HUDEP-2 (cell line): ENCODE data around the gene DGKZ.

ENCODE experiments used
- DNase-seq, 76 experiments: peaks; one replicate each; lab custom pipeline; 2025; ENCODE audit not compliant: unreplicated experiment in 76 of 76; lab: John Stamatoyannopoulos, UW

The DGKZ gene

DNA sequence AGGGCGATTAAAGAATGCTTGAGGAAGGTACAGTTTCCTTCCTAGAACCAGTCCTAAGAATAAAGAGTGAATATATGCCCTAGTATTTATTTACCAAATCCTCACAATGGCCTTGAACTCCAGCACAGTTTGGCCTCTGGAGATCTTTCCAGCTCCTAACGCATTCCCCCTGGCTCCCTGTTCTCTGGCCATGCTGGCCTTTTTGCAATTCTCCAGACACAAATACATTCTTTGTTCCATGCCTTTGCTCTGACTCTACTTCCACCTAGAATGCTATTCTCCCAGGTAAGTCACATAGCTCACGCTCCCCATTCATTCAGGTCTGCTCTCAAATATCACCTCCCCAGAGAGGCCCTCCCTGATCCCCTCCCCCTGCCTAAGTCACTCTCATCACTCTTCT is 3.7 kb upstream of the DGKZ start:
- no peak for DNase-seq

DNA sequence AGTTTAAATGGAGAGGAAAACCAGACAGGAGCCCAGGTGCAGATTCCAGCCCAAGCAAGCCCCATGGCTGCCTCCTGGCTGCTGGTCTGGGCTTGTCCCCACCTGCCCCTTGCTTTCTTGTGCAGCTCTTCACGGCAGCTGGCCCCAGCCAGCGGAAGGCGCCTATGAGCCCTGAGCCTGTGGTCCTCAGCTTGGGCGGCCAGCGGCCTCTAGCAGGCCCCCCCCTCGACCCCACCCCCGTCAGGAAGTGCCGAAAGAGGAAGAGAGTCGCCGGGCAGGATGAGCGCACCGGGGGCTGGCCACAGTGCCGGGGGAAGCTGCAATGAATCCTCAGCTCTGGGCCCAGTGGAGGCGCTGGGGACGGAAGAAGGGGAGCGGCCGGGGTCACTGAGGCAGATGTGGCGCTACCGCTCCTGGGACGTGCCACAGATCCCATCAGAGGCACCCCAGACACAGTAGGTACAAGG is 2.1 kb upstream of the DGKZ start:
- DNase-seq = no peak

DNA sequence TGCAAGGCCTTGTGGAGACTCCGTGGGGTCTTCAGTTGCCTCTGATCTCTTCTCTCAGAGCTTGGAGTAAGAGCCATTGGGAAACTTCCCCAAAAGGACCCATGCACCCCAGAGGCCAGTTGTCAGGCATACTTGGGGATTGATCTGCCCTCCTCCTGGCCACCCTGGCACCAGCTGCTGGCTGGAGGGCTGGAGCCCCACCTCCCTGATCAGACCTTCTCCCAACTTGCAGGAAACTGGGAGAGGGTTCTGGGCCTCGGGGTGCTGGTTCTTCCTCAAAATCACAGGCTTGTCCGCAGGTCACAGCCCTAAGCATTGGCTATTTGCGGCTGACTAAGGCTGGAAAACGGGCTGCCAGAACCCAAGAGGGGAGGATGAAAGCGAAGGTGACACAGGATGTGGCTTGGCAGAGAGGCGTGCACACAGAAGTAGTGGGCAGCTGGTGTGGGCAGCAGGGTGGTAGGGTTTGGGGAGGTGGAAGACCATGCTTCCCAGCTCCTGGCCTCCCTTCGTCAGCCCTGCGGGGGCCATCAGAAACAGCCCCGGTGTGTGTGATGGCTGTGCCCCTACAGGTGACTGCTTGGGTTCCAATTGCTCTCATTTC is 1.3 kb upstream of the DGKZ start:
- no peak for DNase-seq

DNA sequence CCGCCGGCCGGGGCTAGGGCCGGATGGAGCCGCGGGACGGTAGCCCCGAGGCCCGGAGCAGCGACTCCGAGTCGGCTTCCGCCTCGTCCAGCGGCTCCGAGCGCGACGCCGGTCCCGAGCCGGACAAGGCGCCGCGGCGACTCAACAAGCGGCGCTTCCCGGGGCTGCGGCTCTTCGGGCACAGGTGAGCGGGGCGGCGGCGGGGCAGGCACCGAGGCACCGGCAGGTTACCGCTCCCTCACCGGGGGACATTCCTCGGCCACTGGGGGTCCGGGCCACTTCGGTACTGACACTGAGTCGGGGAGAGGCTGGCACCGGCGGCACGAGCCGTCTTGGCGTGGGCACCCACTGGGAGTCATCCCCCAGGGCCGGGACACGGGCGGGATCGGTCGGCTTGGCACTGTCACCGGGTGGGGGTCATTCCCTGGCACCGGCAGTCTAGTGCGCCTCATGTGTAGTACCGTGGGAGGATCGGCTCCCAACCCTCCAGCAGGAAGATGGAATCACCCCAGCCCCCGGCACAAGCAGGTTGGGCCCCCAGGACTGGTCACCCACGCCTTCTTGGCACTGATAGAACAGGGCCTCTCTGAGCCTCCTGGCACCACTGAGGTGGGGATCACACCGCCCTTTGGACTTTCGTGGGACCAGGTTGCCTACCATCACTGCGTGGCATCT is 511 bp downstream of the DGKZ start:
- peak in 1 of 76 experiments; percentile 23 for DNase-seq

DNA sequence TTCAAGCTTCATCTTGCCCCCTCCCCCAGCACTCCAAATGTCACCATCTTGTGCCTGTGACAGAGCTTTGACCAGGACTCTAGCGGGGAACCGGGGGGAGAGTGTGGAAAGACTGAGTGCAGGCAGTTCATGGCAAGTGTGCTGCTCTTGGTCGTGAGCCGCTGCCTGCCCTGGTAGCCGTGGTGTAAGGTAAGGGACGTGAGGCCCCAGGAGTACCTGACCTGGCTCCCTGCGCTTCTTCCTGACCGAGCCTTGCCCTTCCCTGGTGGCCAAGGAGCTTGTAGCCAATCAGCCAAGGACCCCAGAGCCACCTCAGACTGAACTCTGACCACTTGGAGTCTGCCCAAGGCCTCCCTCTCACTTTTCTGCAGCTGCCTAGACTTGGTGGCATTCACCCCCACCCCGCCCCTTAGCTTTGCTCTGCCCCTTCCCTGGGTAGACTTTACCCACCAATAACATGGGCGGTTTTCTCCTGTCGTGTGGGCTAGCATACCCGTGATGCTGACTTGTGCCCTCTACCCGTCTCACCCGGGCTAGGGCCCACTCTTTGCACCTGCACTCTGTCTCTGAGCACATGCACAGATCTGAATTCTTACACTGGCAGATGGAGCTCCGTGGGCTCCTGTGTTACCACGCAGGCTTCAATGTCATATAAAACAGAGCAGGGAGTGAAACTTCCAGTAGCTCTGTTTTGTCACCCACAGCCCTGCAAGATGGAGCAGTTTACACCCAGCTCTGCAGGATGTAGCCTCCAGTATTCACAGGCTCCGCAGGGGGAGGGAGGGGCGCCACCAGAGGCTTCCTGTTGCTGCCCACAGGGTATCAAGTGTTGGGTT is 1.5 kb downstream of the DGKZ start:
- DNase-seq = no peak

DNA sequence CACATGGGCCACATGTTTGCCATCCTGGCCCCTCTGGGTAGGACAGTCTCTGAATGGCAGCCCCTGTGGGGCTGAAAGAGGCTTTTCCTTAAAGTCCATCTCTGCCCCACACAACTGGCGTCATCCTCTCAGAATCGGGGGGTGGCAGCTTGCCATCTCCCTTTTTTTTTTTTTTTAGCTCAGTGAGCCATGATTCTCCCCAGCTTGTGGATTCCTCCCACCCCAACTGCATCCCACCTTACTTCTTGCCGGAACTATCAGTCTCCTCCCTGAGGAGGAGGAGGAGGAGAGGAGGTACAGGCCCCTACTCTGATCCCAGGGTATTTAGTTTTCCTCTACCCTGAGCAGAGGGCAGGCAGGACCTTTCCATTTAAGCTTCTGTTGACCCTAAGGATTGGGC is 3.4 kb downstream of the DGKZ start:
- no peak for DNase-seq

DNA sequence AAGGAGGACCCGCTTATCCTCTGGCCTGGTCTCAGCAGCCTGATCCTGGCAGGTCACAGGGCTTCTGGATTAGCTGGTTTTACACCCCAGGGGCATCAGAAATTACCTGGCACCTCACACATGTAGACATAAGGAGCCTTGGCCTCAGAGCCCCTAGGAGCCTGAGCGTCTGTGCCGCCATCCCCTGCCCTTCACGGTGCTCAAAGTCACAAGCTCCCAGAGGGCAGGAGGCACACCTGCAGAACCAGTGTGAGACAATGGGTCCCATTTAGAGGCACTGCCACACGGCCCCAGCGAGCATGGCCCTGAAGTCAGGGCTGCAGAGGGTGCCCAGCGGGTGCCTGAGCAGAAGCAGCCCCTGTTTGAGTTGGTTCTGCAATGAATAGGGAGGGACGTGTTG is 3.9 kb downstream of the DGKZ start:
- no peak for DNase-seq

DNA sequence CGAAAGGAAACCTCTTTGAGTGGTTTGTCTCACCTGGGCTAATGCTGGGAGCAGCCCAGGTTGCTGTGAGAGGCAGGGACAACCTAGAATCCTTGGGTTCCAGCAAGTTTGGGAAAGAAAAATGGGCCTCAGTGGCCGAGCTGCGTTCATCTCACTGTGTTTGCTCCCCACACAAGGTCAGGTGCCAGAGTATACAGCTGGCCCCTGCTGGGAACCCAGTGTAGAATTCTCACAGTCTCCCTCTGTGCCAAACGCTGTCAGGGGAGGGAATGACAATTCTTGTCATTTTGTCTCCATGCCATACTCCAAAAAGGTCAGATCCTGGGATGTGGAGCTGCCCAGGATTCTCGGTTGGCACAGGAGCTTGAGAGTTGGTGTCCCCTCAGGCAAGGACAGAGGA is 4.3 kb downstream of the DGKZ start:
- no peak for DNase-seq

DNA sequence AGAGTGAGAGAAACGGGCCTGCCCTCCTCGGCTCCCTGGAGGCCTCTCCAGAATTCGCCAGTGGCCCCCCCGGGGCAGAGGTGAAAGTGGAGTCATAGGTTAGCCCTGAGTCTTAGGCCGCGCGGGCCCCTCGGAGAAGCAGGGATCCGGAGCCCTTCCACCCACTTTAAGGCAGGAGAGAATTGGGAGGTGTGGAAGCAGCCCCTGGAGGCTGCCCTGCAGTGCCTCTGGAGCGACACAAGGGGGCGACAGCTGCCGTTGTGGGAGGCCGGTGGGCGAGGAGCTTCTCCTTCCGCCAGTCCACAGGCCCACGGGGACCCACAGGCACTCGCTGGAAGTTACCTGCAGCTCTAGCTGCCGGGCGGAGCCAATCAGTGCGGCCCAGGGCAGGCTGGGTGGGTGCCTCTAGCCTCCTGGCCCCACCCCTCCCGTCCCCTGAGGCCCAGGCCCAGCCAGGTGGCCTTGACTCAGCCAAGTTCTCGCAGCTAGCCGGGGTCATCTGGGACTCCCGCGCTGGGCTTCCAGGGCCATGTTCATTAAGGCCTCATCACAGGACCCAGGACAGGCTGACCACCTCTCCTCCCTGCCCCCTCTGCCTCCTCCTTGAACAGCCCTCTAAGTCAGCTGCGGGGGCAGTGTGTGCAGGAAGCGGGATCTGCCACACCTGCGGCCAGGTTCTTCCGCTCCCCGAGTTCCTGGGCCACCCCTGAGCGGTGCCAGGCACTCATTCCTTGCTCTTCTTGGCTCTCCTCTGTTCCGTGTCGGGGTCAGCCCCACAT is 5.0 kb downstream of the DGKZ start:
- DNase-seq = peak in 32 of 76 experiments; percentile 7 to 58 (median 22)

DNA sequence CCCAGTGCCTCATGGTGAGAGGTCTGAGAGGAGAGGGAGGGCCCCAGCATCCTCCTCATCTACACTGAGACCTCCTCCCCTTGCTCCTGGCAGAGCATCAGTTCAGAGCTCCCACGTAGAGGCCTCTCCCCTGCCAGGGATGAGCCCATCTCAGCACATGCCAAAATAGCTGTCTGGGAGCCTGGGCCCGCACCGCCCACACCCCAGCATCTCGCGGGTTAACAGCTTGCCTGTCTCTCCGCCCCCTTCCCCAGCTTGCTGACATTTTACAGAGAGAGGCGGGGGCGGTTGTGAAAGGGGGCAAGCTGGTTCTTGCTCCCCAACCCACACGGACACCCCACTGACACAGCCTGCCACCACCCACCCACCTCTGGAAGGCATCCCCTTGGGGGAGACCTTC is 6.4 kb downstream of the DGKZ start:
- DNase-seq = peak in 10 of 76 experiments; percentile 10 to 47 (median 22)

DNA sequence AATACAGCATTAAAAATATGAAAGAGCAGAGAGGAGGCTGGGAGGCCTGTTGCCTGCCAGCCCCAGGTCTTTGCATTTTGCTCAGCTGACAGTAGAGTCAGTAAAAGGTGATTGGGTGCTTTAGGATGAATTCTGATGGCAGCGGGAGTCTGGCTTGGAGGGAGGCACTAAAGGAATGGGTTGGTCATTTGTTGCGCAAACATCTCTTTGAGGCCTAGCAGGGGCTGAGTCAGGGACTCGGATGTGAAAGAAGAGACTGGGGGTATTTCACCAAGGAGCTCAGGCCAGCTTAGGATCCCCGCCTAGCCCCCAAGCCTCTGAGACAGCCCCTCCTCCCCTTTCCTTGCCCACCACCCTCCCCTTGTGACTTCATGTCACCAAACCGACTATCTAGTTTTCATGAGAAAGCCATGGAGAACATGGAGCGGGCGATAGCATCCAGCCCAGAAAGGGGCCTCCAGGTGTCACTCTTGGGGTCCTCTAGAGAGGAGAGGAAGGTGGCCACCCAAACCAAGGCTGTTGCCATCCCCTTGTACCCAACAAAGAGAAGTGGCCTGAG is 9.7 kb downstream of the DGKZ start:
- DNase-seq = no peak

DNA sequence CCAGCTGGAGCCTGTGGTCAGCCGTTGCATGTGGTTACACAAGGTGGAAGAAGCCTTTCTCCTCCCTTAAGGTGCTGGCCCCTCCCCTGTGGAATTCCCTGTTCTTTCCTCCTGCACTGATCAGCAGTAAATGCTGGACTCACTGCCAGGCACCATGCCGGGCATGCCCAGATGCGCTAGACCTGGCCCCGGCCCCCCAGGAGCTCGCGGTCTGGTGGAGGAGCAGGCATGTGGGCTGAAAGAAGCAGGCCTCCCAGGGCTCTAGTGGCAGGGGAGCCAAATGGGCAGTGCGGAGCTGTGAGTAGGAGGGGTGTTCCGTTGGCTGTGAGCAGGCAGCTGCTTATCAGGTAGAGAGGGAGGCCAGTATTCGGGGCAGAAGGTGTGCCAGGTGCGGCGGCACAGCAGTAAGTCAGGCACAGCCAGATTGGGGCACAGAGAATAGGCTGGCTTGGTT is 10.2 kb downstream of the DGKZ start:
- DNase-seq = peak in 3 of 76 experiments; percentile 14 to 35 (median 31)

DNA sequence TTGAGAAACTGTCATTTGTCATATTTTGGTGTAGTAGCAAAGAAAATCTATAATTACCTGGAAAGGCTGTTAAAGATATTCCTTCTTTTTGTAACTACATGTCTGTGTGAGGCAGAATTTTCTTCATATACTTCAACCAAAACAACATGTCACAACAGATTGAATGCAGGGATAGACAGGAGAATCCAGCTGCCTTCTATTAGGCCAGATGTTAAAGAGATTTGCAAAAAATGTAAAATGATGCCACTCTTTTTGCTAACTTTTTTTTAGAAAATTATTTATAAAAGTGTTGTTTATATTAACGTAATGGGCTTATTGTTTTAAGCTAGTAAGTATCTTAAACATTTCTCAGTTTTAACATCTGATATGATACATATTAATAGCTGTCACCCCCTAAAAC is 12.7 kb downstream of the DGKZ start:
- no peak for DNase-seq

DNA sequence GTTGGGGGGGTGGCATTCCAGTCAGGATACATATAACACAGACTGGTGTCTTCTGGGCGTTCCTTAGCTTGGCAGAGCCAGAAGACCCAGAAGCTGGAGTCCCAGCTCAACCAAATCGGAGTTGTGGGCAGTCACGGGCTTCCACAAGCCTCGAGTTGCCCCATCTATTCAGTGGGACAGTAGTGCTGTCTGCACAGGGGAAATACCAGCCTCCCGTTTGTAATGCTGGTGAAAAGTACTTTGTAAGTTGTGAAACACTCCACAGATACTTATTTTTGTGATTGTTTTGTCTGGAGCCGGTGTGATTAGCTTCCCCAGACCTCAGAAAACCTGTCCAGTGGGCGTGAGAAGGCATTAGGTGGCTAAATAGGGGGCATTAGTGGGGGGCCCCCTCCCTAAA is 13.6 kb downstream of the DGKZ start:
- no peak for DNase-seq

DNA sequence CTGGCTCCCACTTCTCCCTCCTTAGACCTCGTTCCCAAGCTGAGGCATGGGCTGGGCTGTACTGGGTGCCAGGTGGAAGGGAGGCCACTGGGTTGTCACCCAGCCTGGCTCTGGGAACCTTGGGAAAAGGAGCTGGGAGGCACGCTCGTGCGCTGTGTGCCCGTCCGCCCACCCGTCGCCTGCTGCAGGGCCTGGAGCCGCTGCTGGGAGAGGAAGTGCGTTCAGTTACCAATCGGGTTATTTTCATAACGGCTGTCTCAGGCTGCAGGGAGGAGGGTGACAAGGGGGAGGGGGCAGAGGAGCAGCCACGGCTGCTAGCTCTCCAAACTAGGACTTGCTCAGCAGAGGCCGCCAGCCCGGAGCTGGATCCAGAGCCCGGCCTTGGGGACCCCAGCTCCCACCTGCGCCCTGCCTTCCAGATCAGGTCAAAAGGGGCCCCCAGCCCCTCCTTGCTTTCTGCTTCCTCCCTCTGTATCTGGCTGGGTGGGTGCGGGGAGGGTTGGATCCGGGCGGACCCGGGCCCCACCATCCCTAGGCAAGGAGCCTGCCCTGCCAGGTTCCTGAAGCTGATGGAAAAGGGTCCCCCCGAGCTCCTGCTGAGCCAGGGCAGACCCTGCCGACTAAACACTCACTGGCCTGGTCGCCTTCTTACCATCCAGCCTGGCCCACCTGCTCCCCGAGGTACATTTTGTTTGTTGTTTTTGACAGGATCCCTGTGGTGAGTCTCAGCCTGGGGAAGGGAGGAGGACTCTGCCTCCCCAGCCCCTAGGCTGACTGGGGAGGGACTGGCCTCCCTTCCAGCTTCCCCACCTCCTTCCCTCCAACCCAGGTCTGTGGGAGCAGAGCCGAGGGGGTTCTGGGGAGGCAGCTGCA is 14.3 kb downstream of the DGKZ start:
- DNase-seq = peak in 57 of 76 experiments; percentile 12 to 75 (median 44)

DNA sequence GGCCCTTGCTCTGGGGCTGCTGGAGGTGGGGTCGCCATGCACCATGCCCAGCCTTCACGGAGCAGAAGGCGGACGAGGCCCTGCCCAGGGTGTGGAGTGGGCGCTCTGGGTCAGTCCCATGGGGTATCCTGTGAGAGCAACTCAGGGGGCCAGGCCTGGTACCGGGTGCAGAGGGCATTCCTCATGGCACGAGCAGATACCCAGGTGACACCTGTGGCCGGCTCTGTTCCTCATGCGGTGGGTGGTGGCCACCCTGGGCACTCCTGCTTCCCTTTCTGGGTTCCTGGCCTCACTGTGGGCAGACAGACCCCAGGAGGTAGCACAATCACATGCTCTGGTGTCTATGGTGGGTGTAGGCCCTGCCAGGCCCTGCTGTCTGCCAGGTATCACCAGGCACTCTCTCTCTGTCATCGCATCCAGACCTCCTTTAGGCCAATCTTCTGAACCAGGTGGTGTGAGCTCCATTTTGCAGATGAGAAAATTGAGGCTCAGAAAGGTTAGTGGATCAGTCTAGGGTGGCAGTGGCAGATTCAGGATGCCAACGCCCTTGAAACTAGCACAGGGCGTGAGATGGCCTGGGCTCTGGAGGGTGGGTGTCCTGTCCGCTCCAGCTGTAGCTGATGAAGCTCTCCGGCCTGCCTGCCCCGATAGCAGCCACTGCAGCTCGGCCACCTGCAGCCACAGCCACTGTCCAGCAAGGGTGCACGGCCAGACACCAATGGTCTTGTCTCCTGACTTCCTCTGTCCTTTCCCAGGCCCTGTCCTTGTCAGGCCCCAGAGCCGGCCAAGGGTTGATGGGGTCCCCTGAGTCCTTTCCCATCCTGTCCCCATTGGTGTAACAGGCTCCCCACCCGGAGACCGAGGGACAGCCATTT is 15.1 kb downstream of the DGKZ start:
- no peak for DNase-seq

DNA sequence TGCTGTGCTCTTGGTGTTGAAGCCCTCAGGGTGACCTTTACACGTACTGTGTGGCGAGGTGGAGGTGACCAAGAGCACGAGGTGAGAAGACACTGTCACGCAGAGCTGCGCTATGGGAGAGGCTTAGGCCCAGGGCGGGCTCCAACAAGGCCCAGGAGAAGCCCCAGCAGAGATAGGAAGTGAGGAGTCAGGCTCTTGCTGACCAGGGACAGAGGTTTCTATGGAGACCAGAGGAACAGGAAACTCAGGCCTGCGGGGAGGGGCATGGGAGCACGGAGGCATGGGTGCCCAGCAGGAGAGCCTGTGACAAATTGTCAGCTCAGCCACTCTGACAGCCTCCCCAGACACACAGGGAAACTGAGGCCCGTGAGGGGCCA is 15.8 kb downstream of the DGKZ start:
- DNase-seq = no peak

DNA sequence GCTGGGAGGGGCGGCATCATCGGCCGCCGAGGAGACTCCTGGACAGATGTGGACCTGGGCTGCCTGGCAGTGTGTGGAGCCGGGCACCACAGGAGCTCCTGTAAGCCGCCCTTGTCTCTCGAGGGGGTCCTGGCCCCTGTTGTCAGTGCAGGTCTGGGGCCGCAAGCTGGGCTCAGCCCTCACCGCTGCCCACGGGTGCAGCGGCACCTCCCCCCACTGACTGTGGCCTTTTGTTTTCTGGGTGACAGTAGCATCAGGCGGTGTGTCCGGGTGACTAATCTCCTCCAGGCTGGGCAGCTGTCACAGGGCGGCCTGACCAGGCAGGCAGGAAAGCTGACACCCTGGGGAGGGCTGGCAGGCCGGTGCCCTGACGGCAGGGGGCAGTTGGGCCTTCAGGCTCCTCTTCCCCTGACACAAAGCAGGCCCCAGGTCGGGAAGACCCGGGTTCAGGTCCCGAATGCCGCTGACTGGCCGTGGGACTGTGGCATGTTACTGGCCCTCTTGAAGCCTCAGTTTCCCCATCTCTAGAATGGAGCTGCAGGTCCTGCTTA is 16.3 kb downstream of the DGKZ start:
- DNase-seq = peak in 15 of 76 experiments; percentile 5 to 43 (median 20)
